Measurements from ENCODE around the gene ERC2.

Gene ERC2

DNA sequence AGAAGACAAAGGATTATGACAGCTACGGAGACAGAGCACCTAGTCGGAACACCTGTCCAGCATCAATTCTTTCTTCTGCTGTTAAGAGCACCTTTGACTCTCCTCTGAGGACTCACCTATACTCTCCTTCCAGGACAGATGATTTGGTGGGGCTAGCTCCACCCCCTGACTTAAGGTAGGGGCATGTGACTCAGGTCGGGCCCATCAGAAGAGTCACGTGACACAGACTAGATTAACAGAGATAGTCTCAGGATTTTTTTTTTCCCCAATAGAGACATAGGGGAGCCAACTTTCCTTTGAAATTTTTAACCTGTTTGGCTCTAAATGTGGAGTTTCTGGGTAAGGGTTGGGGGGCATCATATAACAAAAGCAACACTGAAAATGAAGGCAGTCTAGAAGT, 969.7 kb downstream of the ERC2 start:
- DNase-seq, result no peak

- no peak for DNase-seq
Measured at GRCh38 chr3:55497250-55497649, 971.0 kb downstream of the ERC2 start.

- DNase-seq, result no peak
Measured at GRCh38 chr3:55494976-55495375, 973.3 kb downstream of the ERC2 start.

- no peak for DNase-seq
Measured at GRCh38 chr3:55492976-55493375, 975.3 kb downstream of the ERC2 start.

DNA sequence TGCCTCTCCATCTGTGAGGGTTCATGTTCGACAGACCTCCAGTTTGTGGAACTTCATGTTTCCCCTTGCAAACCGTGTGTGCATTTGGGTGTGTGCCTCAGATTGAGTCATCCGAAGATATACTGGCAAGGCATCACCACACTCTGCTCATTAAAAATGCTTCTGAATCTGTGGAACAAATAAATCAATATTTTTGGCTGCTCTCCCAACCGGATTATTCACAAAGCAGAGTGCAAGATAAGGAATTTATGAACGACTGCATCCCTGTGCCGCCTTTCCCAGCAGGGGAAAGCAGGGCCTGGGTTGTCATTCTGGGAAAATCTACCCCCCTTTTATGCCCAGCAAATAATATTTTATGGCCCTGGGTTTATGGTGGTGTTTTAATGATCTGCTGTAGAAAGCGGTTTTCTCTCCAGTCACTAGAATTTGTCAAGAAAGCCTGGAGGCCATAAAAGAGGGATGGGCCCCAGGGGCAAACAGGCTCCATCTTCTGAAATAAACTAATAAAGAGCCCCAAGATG, 976.9 kb downstream of the ERC2 start:
- DNase-seq, result no peak

DNA sequence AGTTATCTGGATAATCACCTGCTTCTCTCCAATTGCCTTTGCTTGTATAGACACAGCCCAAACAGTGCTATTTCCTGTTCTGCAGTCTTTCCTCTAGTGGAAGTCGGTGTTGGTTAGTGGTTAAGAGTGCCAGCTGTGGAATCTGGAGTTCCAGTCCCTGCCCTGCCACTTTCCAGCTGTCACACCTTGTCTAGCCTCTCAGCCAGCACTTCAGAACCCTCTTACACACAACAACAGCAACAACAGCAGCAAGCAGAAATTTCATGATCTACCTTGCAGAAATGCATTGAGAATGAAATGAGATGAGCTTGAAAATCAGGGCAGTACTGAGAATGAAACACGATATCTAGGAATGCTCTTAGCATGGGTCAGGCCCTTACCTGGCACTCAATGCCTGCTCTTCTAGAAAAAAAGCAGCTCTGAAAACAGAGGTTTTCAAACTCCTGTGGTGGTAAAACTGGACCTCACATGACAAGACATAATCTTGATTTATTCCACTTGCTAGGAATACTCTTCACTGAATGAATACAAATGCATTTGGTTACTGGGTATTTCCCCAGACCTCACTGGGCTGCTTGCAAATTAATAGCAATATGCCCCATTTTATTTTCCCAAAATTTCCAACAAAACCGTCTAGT, 977.9 kb downstream of the ERC2 start:
- DNase-seq, result no peak

- no peak for DNase-seq
Measured at GRCh38 chr3:55489798-55490132, 978.5 kb downstream of the ERC2 start.

GRCh38 chr3:55488398-55489055, 979.7 kb downstream of the ERC2 start:
- DNase-seq, result peak in 1 of 2 experiments; percentile 23

DNA sequence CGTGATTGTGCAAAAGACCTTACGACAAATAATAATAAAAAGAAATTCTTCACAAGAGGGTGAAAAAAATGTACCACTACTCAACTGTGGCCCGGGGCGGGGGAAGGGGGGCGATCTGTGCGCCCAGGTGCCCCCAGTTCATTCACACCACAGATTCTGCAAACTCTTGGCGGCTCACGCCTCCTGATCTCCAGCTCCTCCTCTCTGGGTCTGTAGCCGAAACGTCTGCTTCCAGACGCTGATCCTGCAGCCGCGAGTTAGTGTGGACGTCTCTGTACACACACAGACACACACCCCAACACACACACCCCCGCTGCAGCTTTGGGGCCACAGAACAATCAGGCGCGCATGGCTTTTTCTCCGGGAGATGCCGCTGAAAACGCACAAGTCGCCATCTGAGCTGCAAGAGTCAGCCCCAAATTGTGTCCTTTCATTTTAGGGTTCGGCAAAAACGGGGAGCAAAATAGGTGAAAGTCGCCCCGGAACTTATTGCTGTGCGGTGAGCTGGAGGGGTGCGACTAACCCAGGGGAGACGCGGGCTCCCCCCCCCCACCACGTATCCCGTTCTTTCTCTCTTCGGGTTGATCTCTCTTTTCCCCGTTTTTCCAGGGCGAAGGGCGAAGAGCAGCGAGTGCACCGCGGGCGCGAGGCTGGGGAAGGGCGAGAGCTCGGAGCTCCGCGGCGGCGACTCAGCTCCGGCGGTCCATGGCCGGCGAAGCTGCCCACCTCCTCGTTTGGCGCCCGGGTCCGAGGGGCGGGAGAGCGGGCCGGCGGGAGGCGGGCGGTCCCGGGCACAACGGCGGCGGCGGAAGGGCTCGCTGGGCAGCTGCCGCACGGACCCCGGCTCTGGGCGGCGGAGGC, 980.7 kb downstream of the ERC2 start:
- DNase-seq, result peak in 1 of 2 experiments; percentile 39

- peak in 1 of 2 experiments; percentile 39 for DNase-seq
Measured at GRCh38 chr3:55486857-55487380, 981.3 kb downstream of the ERC2 start, which contains the start of gene WNT5A. WNT5A (minus strand) TSS chr3:55487306; CDS start chr3:55486985, 321 bp downstream.

DNA sequence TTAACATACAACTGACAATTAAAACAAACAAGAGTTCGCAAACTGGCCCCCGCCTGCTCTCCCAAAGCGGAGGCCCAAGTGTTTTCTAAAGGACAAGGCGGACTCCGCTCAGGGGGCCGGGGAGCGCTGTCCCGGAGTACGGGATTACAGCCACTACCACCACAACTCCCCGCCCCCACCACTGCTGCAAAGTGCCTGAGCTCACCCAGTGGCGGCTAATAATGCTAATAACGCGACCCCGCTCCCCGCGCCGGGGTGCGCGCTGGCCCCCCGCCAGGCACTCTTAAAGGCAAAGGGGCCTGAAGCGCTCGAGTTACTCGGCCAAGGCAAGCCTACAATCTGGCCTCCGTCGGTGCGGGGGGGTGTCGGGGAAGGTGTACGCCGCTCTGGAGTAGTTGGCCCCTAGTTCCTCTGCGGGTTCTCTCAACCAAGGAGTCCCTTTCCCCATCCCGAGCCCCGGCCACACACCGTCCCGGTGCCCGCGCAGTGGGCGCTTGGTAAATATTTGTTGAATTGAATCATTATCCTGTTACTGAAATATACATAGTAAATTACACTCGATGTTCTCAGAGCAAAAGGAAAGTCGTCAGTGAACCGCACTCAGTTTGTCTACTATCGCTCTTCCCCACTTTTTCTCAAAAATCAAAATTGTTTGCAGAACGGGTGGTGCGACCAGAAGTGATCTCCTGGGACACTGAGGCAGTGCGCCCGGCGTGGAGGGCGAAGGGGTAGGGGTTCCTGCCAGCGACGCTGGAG, 982.0 kb downstream of the ERC2 start:
- peak in 1 of 2 experiments; percentile 19 for DNase-seq

DNA sequence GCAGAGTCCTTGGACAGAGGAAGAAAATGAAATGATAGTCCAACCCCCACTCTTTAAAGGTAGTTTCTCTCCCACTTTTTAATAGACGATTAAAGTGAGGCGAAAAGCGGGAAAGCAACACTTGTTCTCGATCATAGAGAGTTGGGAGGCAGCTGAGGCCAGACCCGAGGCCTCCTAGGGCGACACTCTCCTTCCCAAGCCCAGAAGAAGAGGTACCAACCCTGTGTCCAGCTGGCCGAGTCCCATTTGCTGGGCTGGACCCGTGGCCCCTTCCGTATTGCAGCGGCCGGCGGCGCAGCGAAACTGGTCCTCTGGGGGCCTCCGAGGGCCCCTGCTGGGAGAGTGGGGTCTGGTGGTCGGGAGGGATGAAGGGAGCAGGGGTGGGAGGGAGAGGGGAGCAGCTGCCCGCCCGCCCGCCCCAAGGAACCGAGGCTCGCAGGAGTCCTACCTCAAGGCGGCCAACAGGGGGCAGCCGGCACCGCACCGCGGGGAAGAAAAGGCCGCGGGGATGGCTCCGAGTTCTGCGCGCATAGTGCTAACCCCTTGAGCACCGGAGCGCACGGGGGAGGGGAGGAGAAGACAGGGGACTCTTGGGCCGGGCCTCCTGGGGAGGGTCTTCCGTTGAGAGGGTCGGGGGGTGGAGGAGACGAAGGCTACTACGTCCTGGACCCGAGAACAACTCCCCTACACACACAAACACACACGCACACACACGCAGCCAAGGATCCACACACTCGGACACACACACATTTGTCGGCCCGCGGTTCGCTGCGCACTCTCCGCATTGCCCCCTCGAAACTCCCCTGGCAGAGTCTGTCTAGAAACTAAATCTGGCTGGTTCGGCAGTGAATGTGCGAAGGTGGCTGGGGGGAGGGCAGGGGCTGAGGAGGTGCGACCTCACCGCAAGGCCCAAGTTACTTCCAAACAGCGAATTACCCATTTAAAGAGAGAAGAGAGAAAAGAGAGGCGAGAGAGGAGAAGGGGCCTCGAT, 983.2 kb downstream of the ERC2 start:
- peak in 1 of 2 experiments; percentile 73 for DNase-seq

DNA sequence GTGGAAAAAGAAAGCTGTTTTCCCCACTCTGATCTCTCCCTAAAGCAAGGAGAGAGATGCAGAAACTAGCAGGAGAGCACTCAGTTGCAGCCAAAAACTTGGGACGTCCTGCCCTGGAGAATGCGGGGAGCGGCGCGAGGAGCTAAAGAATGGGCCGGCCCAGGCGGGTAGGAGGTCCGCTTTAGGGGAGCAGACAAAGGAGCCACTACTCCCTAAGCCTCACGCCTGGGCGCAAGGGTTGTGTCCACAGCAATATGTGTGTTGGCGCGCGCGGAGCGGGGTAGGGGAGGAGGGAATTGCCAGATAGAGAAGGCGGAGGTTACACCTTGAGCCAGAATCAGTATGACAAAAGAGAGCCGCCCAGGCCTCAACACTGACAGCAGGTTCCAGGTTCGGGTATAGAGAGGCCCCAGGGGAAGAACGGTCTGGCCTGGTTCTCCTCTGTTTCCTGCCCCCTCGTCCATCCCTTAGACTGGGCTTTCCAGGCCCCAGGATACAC, 984.0 kb downstream of the ERC2 start:
- DNase-seq, result no peak

GRCh38 chr3:55483196-55484095, 984.8 kb downstream of the ERC2 start:
- DNase-seq, result no peak

- peak in 1 of 2 experiments; percentile 16 for DNase-seq
Measured at GRCh38 chr3:55482496-55483195, 985.6 kb downstream of the ERC2 start.

DNA sequence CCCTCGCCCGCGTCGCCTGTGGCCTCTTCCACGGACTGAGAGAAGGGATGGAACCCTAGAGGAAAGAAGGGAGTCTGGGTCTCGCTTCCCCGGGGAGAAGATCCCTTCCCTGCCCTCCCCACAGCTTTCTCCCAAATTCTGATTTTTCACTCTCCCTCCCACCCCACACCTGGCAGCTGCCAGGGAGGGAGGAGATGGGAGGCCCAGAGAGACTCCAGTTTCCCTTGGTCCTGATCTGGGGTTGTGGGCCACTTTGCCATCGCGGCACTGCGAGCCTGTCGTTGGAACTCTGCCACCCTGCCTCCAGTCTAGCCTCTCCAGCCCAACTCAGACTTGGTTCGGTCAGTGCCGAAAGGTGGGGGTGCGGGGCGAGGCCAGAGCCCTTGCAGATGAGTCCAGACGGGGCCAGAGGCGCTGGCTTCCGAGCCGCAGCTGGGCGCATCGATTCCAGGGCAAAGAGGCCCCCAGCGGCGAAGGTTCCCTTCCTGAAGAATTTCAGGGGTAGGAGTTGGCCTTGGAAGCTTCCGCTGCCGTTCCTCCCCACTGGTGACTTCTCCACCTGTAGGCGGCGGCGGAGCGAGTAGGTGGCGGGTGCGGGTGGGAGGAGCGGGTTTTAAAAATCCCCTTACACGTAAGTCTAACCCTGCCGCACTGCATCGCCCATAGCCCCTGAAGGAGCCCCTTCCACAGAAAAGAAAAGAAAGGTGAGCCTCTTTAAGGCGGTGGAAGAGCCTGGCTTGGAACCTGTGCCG, 986.3 kb downstream of the ERC2 start:
- no peak for DNase-seq

GRCh38 chr3:55480911-55481743, 987.1 kb downstream of the ERC2 start:
- DNase-seq, result peak in 1 of 2 experiments; percentile 25
